Measurements from ENCODE around the gene IL1RAP.

Gene IL1RAP

DNA sequence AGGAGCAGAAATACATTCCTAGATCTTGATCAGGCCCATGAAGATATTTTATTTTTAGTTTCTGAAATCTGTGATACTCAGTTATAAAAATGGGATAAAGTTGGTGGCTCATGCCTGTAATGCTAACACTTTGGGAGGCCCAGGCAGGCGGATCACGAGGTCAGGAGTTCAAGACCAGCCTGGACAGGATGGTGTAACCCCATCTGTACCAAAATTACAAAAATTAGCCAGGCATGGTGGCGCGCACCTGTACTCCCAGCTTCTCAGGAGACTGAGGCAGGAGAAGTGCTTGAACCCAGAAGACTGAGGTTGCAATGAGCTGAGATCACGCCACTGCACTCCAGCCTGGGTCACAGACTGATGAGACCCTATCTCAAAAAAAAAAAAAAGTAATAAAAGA is 105.5 kb downstream of the IL1RAP start:
- TF ChIP-seq CTCF (IDR thresholded peaks at IDR 0.05; ENCODE audit: insufficient read depth, low read length), result no peak
- TF ChIP-seq SPI1 (IDR thresholded peaks at IDR 0.05; ENCODE audit: borderline replicate concordance, low read depth), result no peak
- TF ChIP-seq POLR2AphosphoS5 (IDR thresholded peaks at IDR 0.05; ENCODE audit: low read depth), result no peak
- TF ChIP-seq REST (IDR thresholded peaks at IDR 0.05; ENCODE audit: insufficient replicate concordance, low read depth), result no peak
- TF ChIP-seq GABPA (IDR thresholded peaks at IDR 0.05; ENCODE audit: low read depth), result no peak
- Histone ChIP-seq H3K27me3 (ENCODE audit: insufficient read depth, poor library complexity, severe bottlenecking) (no peaks in the 10 kb centered on the region), H3K4me3 (replicated peaks; ENCODE audit: insufficient read depth, low read length) (no peak overlapping the region), H3K27ac (replicated peaks) (peak overlapping the region; percentile 99)
- no peak for DNase-seq (ENCODE audit: low read depth in 1 of 2, low spot score in 1 of 2)

DNA sequence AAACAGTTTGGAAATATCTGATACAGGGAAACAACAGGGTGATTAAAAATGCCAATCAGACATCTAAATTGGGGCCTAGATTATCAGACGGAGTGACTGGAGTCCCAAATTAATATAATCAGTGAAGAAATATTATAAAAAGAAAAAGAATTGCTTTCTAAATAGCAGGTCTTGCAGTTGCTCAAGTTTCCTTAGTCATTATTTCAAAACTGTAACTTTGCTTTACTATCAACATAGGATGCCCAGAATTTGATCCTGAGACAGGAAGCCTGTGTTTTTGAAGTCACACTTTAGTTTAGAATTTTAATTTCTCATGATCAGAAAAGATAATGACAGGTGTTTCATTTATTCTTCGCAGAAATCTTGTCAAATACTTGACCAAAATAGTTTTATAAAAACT is 105.9 kb downstream of the IL1RAP start:
- DNase-seq (ENCODE audit: low read depth in 1 of 2, low spot score in 1 of 2), result no peak
- H3K4me3 ChIP-seq (replicated peaks; ENCODE audit: insufficient read depth, low read length), result no peak overlapping the region
- TF ChIP-seq REST (IDR thresholded peaks at IDR 0.05; ENCODE audit: insufficient replicate concordance, low read depth) (no peak), GABPA (IDR thresholded peaks at IDR 0.05; ENCODE audit: low read depth) (no peak), SPI1 (IDR thresholded peaks at IDR 0.05; ENCODE audit: borderline replicate concordance, low read depth) (no peak), POLR2AphosphoS5 (IDR thresholded peaks at IDR 0.05; ENCODE audit: low read depth) (no peak), CTCF (IDR thresholded peaks at IDR 0.05; ENCODE audit: insufficient read depth, low read length) (no peak)
- peak overlapping the region; percentile 99 for H3K27ac ChIP-seq (replicated peaks)
- no peaks in the 10 kb centered on the region for H3K27me3 ChIP-seq (ENCODE audit: insufficient read depth, poor library complexity, severe bottlenecking)

- TF ChIP-seq GABPA (IDR thresholded peaks at IDR 0.05; ENCODE audit: low read depth), result no peak
- no peak for TF ChIP-seq SPI1 (IDR thresholded peaks at IDR 0.05; ENCODE audit: borderline replicate concordance, low read depth)
- TF ChIP-seq POLR2AphosphoS5 (IDR thresholded peaks at IDR 0.05; ENCODE audit: low read depth), result no peak
- no peak for TF ChIP-seq REST (IDR thresholded peaks at IDR 0.05; ENCODE audit: insufficient replicate concordance, low read depth)
- TF ChIP-seq CTCF (IDR thresholded peaks at IDR 0.05; ENCODE audit: insufficient read depth, low read length), result no peak
- Histone ChIP-seq H3K4me3 (replicated peaks; ENCODE audit: insufficient read depth, low read length) (no peak overlapping the region), H3K27me3 (ENCODE audit: insufficient read depth, poor library complexity, severe bottlenecking) (no peaks in the 10 kb centered on the region), H3K27ac (replicated peaks) (peak overlapping the region; percentile 99)
- no peak for DNase-seq (ENCODE audit: low read depth in 1 of 2, low spot score in 1 of 2)
Measured at GRCh38 chr3:190620886-190621608, 107.2 kb downstream of the IL1RAP start.
